Stromal cell of bone marrow (primary cell): ENCODE results near the gene FLRT3.
A peak's percentile ranks its signal among the peaks of the same experiment; 100 is the strongest.

Experiments
- DNase-seq: peaks from one replicate; pipeline ENCODE4 v3.0.0-alpha.2; 2012; ENCODE audit warnings: low read depth

FLRT3 gene

DNA sequence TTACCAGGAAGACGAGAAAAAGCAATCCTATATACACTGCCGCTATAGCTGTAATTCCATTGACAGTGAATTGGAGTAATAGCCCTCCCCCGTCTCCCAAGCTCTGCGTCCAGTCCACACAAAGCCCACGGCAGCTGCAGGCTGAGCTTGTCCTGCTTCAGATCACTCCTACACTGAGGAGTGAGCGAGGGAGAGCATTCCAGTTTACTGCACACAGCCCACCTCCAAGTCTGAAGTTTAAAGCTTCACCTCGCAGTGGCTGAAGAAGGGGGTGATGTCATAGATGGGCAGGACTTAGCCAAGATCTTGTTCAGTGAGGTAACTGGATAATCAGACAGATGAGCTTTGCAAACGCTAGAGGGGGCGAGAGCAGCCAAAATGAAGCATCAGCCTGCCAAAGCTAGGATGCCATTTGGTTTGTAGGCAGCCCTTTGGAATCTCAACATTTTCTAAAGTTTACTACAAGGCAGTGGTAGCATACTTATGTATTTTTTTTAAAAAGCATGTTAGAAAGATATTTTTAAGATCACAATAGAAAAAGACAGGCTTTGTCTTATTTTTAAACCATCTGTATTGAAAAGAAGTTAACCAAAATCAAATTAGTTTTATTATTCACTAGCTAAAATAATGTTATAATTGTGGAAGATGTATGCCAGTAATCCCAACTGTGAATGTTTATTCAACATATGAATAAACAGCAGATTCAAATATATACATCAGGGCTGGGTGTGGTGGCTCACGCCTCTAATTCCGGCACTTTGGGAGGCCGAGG, at the start of gene FLRT3:
TSS of gene FLRT3 (minus strand) at position 213 of the 772 bp plus-strand sequence. CDS start 10,106 bp downstream, outside the sequence.
- peak; percentile 85 for DNase-seq

DNA sequence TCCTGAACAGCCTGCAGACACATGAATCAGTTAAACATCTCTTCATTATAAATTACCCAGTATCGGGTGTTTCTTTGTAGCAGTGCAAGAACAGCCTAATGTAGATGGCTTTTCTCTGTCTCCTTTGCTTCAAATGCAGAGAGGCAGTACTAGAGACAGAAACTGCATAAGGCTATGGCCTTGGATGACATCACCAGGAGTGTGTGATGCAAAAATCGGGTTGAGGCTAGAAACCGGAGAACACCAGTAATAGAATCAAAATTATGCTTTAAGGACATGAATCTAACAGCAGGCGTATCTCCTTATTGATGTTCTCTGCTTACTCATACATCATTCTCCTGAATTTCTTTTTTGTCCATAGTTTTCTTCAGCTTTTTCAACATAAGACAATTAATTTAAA, 49.3 kb upstream of the FLRT3 start:
- DNase-seq: no peak

DNA sequence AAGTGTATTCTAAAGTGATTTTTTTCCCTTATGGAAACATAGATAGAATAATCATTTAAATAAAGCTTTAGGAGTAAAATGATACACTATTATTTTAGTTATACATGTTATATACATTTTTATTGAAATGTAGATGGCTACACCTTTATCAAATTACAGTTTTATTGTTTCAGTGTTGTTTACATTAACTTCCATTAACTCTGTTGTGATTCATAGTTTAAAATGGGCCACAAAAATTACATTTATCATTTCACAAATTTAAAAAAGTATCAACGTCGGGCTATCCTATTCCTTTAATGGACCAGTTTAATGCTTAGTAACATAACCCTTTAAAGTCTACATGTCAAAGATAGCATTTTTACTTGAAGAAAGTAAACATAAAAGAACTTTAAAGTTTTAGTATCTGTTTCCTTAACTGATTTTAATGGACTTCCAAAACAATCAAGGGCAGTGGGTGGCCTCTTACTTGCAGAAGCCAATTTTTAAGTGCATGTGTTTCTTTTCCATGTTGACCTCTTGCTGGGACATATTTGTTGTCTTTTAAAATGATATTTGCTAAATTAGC, 47.8 kb upstream of the FLRT3 start:
- DNase-seq: no peak

DNA sequence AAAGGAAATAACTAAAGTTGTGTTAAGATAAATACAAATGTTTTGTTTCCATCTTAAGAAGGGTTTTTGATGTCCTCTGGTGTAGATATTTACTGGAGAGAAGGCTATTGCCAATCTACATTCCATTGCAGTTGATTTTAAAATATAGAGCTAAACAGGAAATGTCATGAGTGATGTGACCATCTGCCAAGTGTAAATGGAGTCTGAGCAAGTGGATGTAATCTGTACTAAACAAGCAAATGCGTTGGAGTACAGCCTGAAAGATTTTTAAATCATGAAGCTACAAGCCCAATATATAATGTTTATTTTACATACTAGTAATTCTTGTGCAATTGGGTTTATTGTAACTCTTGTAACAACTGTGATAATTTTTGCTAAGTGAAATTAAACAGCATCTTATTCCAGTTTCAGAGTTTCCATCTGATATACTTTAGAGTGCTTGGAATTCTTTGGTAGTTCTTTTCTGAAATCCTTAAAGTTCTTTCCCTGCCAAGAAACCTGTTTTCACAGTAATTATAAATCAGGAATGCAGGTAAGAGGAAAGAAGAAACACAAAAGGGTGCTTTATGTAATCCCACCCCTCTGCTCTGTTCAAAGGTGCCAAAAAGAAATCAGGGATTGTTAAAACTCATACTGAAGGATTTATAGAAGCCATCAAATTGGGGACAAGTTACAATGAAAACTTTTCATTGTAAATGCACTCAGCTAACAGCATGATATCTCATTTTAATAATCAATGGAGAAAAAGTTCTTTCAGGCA, 47.2 kb upstream of the FLRT3 start:
- DNase-seq: no peak

DNA sequence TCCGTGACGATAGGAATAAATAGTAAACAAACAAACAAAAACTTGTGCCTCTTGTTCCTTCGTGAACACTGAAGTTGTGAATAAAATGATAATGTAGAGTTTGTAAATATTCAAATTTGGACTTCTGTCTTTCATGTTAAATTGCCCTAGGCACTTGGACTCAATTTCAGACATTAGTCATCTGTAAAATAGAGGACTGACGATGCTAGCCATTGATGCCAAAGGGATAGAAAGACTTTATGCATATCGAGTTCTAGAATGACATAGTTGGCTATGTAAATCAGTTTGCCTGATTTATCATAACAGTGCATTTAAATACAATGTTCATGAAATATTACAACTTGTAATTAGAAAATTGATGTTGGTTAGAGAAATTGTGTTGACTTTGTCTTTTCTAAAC, 45.9 kb upstream of the FLRT3 start:
- no peak for DNase-seq

DNA sequence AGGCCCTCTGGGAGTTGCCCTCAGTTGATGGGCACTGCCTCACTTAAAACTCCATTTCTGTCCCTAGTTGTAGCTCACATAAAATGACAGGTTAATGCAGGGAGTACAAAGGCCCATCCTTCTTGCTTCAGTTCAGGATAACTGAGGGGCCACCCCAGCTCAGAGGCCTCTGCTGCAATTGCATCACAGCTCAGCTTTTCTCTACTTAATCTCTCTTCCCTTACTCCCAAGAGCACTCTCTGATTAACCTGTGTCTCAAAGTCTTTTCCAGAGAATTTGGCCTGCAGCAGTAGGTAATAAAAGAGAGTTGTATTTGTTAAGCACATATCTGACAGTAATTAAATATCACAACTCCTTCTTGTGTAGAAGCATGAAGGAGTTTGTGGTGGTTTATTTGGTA, 40.9 kb upstream of the FLRT3 start:
- no peak for DNase-seq

DNA sequence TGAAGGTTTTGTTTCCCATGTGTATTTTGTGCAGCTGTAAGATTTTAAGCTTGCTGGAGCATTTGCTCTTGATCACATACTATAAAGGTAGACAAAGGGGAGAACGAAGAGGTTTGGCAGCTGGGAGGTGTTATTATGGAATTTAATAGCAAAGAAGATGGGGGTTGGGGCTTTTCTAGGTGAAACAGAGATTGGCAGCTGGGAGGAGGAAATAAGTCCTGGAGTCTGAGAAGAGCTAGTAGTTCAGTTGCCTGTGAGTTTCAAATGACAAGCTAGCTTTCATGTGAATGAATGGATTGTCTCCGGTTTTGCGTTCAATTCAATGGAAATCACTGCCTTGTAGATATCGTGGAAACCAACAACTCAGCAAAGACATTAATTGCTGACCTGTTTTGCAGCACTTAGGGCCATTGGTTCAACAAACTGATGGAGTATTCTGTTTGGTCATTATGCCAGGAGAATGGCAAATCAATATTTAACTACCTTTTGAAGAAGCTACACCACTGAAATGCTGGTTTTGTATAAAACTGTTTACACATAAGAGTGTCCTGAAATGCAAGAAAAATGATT, 38.1 kb upstream of the FLRT3 start:
- no peak for DNase-seq

DNA sequence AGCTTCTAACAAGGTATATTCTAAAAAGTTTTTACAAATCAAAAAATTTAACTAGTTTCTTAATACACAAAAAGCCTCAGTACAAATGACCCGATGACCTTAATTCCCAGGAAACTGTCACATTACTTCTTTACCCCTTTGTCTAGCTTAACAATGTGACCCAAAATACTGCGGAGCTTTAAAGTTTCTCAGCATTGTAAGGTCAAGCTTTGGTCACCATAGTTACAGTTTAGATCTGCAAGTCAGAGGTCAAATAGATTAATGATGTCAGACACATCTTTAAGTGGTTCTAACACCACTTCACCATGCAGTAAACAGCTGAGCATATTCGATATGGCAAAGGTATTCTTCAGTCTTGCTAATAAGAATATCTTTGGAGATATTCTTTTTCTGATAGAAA, 36.8 kb upstream of the FLRT3 start:
- DNase-seq: no peak

DNA sequence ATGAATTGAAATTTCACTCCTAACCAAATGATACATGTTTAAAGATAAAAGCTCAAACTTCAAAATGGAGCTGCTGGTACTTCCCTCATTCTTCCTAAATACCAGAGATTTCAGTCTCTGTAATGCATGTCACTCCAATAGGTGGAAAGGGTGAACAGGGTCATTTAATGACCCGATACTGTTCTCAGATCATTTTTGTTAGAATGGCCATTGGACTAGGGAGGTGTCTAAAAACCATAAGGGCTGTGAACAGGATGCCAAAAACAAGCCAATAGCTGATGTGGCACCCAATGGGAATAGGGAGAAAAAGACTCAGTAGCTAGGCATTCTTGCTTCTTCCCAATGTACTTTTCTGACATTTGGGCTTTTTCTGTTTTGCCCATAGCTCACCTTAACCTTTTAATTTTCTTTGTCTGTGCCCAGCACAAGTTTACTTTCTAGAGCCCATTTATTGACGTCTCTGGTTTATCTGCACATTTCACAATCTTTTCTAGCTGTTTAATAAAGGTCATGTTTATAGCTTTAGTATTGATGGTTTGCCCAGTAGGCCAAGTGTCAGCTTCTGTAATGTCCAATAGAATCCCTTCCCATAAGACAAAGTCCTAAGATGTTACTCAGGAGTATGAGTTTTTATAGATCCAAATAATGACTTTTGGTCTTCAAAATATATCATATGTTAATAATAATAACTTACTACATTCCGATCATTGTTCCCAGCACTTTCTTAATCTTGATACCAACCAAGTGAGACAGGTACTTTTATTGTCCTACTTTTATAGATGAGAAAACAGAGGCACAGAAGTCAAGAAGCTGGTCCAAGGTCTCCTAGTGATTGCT, 24.3 kb upstream of the FLRT3 start:
- no peak for DNase-seq

DNA sequence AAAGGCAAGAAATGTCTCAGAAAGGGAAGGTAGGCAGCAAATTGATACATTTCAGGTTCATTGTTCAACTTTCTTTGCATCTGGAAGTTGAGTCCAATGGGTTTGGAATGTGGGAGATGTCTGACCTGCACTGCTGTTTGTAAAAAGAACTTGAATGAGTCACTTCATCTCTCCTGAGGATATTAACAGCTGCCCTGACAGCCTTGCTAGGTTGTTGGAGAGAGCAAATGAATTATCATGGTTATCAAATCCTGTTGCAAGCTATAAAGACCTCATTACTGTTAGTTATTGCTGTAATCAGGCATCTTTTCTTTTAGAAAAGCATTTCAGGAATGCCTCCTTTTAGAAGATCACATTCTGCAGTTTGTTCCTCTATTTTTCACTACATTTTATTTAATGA, 23.0 kb upstream of the FLRT3 start:
- DNase-seq: no peak

DNA sequence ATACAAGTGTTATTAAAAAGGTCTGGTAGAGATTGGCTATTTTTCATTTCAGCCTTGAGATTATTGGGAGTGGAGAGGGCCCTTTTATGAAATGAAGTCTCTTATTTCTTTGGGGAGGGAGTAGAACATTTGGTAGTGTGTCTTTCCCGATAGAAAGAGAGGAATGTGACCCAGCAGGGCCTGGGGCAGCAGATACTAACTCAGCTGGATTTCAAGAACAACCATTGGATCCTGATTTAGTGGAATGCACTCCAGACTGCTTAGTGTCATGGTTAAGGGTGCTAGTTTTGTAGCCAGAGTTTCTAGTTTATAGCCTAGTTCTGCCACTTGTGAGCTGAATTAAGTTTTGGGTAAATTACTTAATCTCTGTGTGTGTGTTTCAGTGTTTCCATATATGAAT, 18.4 kb upstream of the FLRT3 start:
- DNase-seq: no peak

DNA sequence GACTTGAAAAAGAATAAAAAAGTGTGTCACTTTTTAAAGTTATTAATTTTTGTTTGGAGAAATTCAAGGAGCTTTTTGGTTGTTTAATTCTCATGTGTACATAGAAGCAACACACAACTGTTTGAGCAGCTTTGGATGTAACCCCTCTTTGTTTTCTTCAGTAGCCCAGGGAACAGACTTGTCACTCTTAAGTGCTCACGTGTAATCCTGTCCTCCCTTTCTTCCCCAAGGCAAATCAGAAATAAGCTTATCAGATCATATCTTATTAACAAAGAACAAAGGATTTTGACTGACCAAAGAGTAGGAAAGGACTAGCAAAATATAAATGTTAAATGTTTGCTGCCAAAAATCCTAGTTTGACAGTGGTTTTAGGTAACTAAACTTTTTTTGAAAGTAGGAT, 7.3 kb upstream of the FLRT3 start:
- DNase-seq: no peak

DNA sequence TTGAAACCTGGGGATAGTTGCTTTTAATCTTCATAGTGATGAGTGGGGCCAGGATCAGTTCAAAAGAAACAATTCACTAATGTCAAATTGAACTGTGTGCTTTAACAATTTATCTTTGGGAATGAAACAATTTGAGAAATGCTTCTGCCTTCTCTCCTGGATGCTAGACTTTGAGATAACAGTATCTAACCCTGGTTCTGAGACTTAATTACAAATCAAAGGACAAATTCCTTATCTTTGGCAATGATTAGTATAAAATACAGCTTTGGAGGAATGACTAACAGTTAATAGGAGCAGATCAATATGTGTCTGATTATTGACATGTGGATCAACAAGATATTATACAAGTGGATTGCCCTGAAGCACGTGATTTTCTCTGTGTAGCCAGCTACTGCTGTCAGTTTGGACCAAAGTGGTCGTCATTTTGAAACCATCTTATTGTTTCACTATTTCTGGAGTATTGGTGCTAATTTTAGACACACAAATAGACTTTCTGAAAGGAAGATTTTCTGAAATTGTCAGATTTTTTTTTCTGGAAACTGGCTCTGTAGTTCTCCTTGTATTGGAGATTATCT, 6.2 kb upstream of the FLRT3 start:
- DNase-seq: no peak

DNA sequence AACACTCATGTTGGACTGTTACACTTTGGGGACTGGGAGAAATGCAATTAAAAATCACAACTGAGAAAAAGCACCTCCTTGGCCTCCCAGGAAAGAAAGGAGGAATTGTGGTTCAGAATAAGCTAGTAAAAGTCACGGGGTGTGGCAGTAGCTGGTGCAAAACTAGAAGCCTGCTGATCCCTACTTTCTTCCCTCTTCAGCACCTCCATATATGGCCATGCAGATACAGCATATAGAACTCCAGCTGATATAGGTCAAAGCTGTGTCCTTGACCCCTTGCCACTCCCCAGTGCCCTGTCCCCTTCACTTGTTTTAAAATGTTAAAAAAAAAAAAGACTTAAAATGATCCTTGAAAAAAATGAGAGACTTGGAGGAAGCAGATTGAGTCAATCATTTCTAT, 5.5 kb upstream of the FLRT3 start:
- no peak for DNase-seq

DNA sequence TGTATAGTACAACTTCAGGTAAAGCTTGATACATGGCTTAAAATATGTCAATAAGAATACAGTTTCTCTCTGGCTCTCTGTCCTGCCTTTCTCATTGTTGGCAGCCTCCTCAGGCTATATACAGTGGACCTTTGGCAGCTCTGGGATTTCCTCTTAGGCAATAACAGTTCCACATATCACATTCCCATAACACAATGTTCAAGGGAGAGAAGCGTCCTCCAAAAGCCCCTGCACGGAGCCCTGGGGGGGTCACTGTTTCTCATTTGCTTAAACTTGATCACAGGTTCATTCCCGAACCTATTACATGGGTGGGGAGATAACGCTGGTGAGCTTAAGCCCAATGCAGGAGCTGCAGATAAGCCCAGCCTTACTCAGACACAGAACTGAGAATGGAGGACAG, 4.4 kb upstream of the FLRT3 start:
- no peak for DNase-seq

DNA sequence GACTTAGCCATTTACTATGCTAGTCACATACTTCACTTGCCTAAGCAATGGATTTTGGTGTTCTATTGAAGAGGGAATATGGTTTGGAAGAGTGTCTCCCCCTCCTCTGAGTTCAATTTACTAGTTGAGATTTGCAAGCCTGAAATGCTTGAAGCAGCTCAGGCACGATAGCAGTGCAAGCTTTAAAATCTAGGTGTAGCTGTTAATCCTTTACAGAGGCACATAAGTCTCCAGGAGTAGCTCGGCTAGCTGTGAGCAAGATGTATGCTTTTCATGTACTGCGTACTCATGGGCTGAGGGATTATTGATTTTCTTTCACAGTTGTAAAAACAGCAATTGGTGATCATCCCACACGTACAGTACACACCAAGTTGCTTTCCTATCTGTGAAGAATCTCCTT, 726 bp downstream of the FLRT3 start:
- no peak for DNase-seq

DNA sequence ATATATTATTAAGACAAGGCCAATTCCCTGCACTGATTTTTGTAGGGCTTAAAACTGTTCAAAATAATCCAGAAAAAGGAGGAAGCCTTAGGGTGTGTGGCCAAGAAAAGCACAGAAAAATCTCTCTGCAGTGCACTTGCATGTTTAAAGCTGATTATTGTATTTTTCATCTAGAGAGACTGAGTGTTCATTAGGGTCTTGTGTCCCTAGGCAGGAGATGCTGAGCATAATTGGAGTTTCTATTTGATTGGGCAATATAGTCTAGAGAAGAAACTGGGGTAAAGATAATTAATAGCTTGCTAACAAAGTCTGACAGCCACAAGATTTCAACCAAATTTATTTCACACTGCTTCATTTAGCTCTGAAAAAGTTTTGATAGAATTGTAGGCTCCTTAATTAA, 2.4 kb downstream of the FLRT3 start:
- DNase-seq: no peak

DNA sequence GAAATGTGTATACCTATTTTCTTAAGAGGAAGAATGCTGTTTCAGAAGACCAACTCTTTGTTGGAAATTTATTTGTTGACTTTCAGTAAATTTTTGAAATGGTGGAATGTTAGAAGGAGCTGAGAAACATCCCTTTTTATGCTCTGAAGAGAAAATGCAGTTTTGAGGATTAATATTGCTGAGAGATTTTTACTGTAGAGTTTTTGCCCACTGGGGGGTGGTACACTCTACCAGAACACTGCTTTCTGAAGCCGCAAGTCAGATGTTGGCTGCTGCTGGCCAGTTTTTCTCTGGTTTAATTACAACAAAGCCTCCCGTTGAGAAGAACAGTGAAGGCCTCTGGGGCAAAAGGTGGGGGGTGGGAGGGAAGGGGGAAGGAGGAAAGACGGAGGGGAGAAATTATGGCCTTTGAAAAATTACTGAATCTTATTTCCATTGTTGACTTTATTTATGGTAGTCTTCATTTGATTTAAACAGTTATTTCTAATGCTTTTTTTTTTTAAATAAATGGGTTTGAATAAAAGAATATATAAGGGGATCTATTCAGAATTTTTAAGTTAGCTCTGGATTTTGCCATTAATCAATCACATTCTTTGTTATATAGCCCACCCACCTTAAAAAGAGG, 3.0 kb downstream of the FLRT3 start:
- DNase-seq: peak; percentile 33

DNA sequence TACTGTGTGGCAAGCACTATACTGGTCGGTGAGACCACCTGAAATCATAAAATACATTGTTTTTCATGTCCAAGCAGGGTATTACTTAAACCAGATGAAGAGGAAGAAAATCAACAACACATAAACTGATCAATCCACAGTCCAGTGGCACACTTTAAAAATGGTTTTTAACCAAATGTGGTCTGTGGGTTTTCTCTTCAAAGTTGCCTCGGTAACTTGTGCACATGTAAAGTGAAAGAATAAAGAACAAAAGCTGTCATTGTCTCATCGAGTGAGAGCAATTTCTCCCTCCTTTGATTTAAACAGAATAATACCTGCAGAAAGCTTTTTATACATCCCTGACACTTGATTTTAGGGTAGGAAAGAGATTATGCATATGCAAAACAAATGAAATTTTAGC, 3.7 kb downstream of the FLRT3 start:
- DNase-seq: no peak

DNA sequence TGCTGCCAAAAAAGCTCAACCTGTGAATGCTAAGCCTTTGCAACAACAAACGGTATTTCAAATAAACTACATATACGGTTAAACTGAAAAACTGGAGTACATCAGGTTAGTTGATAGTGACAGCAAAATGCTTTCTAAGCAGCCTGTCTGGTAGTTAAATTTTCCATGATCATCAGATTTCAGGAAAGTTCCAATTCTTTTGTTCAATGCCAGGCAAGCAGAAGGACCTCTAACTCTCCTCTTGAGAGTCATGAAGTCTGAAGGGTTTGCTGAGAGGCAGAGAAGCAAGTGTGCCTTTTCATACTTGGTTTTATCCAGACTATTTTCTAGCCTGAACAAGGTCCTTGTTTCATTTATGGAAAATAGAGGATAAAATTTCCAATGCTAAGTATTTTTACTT, 4.5 kb downstream of the FLRT3 start:
- no peak for DNase-seq

DNA sequence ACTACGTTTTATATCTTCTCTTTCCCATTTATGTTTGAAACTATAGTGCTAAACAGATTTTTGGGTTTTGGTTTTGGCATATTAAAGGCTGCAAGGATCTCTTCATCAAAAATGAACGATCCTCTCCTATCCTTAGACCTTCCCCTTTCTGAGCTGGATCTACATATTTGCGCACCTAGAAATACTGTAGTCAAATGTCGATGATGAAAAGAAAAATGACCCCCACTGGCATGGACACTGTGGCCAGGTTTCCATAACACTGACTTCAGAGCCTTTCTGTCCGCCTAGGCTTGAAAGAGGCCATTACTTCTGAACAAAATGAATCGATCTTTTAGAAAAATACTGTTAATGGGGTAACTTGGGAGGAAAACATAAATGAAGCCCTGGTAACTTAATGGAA, 5.8 kb downstream of the FLRT3 start:
- no peak for DNase-seq
